B cell (primary cell): ENCODE measurements around the gene ECHDC3. TPM values are rescaled to one million over a fixed set of nuclear protein-coding genes. Genes with fewer than 3 reads are reported as not detected.

Experiments used
- ATAC-seq: fragments of 200-7000 bp; cut with Tn5 transposase; one replicate; pipeline ENCODE4 v1.10.0; 2021; ENCODE audit warnings: low read depth, mild to moderate bottlenecking, moderate number of reproducible peaks, moderate library complexity
- CTCF ChIA-PET: fragments of 350-600 bp; sonication (Branson Sonifier 250); formaldehyde crosslinking; loops from one replicate; lab custom pipeline; 2021; ENCODE audit warnings: antibody characterized with exemption, inconsistent platforms; lab: Charles Lee
- POLR2A ChIA-PET: fragments of 350-600 bp; sonication (Branson Sonifier 250); formaldehyde crosslinking; loops from one replicate; lab custom pipeline; 2021; ENCODE audit warnings: antibody characterized with exemption; lab: Charles Lee
- DNase-seq: peaks from one replicate; pipeline ENCODE4 v3.0.0; 2013
- H2AFZ ChIP-seq: 2 replicates; pipeline ENCODE4 v1.6.1; 2012; ENCODE audit warnings: mild to moderate bottlenecking, low read depth, low read length; ENCODE audit not compliant: insufficient read depth, poor library complexity, severe bottlenecking
- H3K27ac ChIP-seq, 2 donors: 1 replicate in 1 of 2; 2 replicates in 1 of 2; pipeline ENCODE4 v1.5.1; 2012 to 2013; ENCODE audit warnings: low read length in 2 of 2, mild to moderate bottlenecking in 2 of 2, moderate library complexity in 1 of 2
- H3K27me3 ChIP-seq, 4 experiments: fragments of 200-600 bp in 1 of 4; sonication (generic) in 1 of 4; replicated peaks in 1 of 4; 1 replicate in 2 of 4; 2 replicates in 2 of 4; pipeline versions ENCODE4 v1.6.1 to v1.7.0; 2013 to 2016; ENCODE audit warnings: low read length in 3 of 4, mild to moderate bottlenecking in 2 of 4, mixed read lengths in 1 of 4, moderate library complexity in 1 of 4; ENCODE audit not compliant: insufficient read depth in 4 of 4, control insufficient read depth in 3 of 4; ENCODE audit errors: control extremely low read depth in 1 of 4
- H3K36me3 ChIP-seq, 2 experiments: replicated peaks in 1 of 2; 1 replicate in 1 of 2; 2 replicates in 1 of 2; pipeline versions ENCODE4 v1.6.1 to v1.7.1; 2013; ENCODE audit warnings: low read length in 1 of 2; ENCODE audit not compliant: insufficient read depth in 2 of 2, control insufficient read depth in 1 of 2; ENCODE audit errors: control extremely low read depth in 1 of 2, extremely low read depth in 1 of 2
- H3K4me1 ChIP-seq, 2 donors: fragments of 200-600 bp in 1 of 2; sonication (generic) in 1 of 2; 1 replicate in 1 of 2; 2 replicates in 1 of 2; pipeline versions ENCODE4 v1.5.1 to v1.6.1; 2013 to 2017; ENCODE audit warnings: low read length in 2 of 2; ENCODE audit not compliant: control insufficient read depth in 2 of 2, insufficient read depth in 2 of 2
- H3K4me2 ChIP-seq: replicated peaks from 2 replicates; pipeline ENCODE3; 2012; ENCODE audit warnings: mild to moderate bottlenecking, low read depth, low read length; ENCODE audit not compliant: poor library complexity, severe bottlenecking
- H3K4me3 ChIP-seq, 5 experiments: fragments of 200-600 bp in 1 of 5; sonication (generic) in 1 of 5; 1 replicate in 3 of 5; 2 replicates in 2 of 5; pipeline versions ENCODE4 v1.5.1 to v1.7.0; 2011 to 2016; ENCODE audit warnings: low read length in 4 of 5, mild to moderate bottlenecking in 4 of 5, low read depth in 2 of 5, control low read depth in 1 of 5, moderate library complexity in 1 of 5; ENCODE audit not compliant: insufficient read depth in 1 of 5; ENCODE audit errors: control extremely low read depth in 1 of 5, extremely low read depth in 1 of 5
- H3K79me2 ChIP-seq: fragments of 200-600 bp; sonication (generic); one replicate; pipeline ENCODE4 v1.6.0; 2016; ENCODE audit warnings: low read length; ENCODE audit not compliant: control insufficient read depth, insufficient read depth
- H3K9ac ChIP-seq: fragments of 200-600 bp; sonication (generic); 2 replicates; pipeline ENCODE4 v1.6.1; 2017; ENCODE audit warnings: mild to moderate bottlenecking, low read length, moderate library complexity
- H3K9me3 ChIP-seq, 3 donors: one replicate each; pipeline versions ENCODE4 v1.6.1 to v1.7.1; 2013; ENCODE audit warnings: low read length in 2 of 3; ENCODE audit not compliant: control insufficient read depth in 2 of 3, insufficient read depth in 1 of 3; ENCODE audit errors: control extremely low read depth in 1 of 3
- H4K20me1 ChIP-seq: 2 replicates; pipeline ENCODE4 v1.6.0; 2012; ENCODE audit warnings: mild to moderate bottlenecking, low read length; ENCODE audit not compliant: insufficient read depth, control insufficient read depth, poor library complexity, severe bottlenecking
- H3K27ac Mint-ChIP-seq: one replicate; pipeline ENCODE4 v1.8.0; 2021; ENCODE audit warnings: mixed read lengths
- H3K27me3 Mint-ChIP-seq: one replicate; pipeline ENCODE4 v1.8.0; 2021; ENCODE audit warnings: mixed read lengths
- H3K4me1 Mint-ChIP-seq: one replicate; pipeline ENCODE4 v1.8.0; 2021; ENCODE audit warnings: mixed read lengths
- H3K4me3 Mint-ChIP-seq: one replicate; pipeline ENCODE4 v1.8.0; 2021; ENCODE audit warnings: mixed read lengths
- H3K9me3 Mint-ChIP-seq: one replicate; pipeline ENCODE4 v1.8.0; 2022; ENCODE audit warnings: mixed read lengths; ENCODE audit not compliant: insufficient read depth
- CTCF ChIP-seq: fragments of 200-600 bp; IDR thresholded peaks from one replicate; pipeline ENCODE4 v1.8.0; 2022; ENCODE audit warnings: antibody characterized with exemption, mild to moderate bottlenecking
- EZH2 ChIP-seq: IDR thresholded peaks from 2 replicates; pipeline ENCODE4 v1.6.1; 2012; ENCODE audit warnings: borderline replicate concordance, low read depth, mild to moderate bottlenecking, moderate library complexity, low read length; ENCODE audit not compliant: insufficient read depth, poor library complexity, severe bottlenecking
- WGBS: methylation state at CpG from one replicate; pipeline ENCODE4 v1.1.5; 2013; ENCODE audit warnings: missing lambda C conversion rate; ENCODE audit not compliant: insufficient coverage; 5-methylcytosine and 5-hydroxymethylcytosine counted together
- intact Hi-C: fragments of 100-400 bp; cut with micrococcal nuclease; formaldehyde crosslinking; loops from one replicate; pipeline ENCODE4 v1.10.0; 2022
- polyA plus RNA-seq: library from polyadenylated mRNA; depleted of rRNA; stranded (reverse); fragments of >200 nt; gene quantifications from 2 replicates; pipeline ENCODE4 v1.2.3, GENCODE V29; 2012
- total RNA-seq, 2 donors: library from RNA; stranded (reverse); fragments of 120-200 nt in 1 of 2; gene quantifications; 1 replicate in 1 of 2; 2 replicates in 1 of 2; pipeline versions ENCODE4 v1.2.3 to v1.2.4, GENCODE V29; 2013 to 2022

ECHDC3 gene
- total and polyA plus RNA-seq, 2 donors (not counting 1 experiment from before 2014, with no cell fraction given), result 3.9 to 9.6 TPM

GRCh38 chr10:11806706-11807105, 64.5 kb downstream of the ECHDC3 start:
- Mint-ChIP-seq H3K27ac (no peak overlapping the region), H3K4me3 (no peak overlapping the region), H3K9me3 (no peaks in the 10 kb centered on the region), H3K4me1 (no peaks in the 10 kb centered on the region), H3K27me3 (peaks cover 29% of the 10 kb centered on the region)
- Histone ChIP-seq H3K27me3 (no peaks in the 10 kb centered on the region), H3K9ac (no peak overlapping the region), H3K79me2 (no peaks in the 10 kb centered on the region), H4K20me1 (no peaks in the 10 kb centered on the region), H3K27ac (no peak overlapping the region), H3K4me1 (no peaks in the 10 kb centered on the region), H2AFZ (no peak overlapping the region), H3K36me3 (no peaks in the 10 kb centered on the region), H3K4me2 (no peak overlapping the region), H3K9me3 (no peaks in the 10 kb centered on the region), H3K4me3 (no peak overlapping the region)
- ChIA-PET POLR2A (no interaction called here), CTCF (no interaction called here)
- no peak for TF ChIP-seq CTCF
- TF ChIP-seq EZH2, result no peak
- WGBS, result 84% methylated on average over 2 of the region's 6 CpGs
- intact Hi-C loops, result no loop called here
- ATAC-seq (no peak), DNase-seq (no peak)

- POLR2A ChIA-PET, result no interaction called here
- Histone ChIP-seq H3K9ac (no peak overlapping the region), H4K20me1 (no peaks in the 10 kb centered on the region), H3K4me2 (no peak overlapping the region), H3K4me1 (no peaks in the 10 kb centered on the region), H3K27me3 (no peaks in the 10 kb centered on the region), H3K79me2 (no peaks in the 10 kb centered on the region), H3K9me3 (no peaks in the 10 kb centered on the region), H3K36me3 (no peaks in the 10 kb centered on the region), H3K27ac (no peak overlapping the region), H2AFZ (no peak overlapping the region), H3K4me3 (no peak overlapping the region)
- no peak for DNase-seq
- Mint-ChIP-seq H3K27me3 (peaks cover 29% of the 10 kb centered on the region), H3K4me1 (no peaks in the 10 kb centered on the region), H3K4me3 (no peak overlapping the region), H3K9me3 (no peaks in the 10 kb centered on the region), H3K27ac (no peak overlapping the region)
- no peak for ATAC-seq
- intact Hi-C loops, result no loop called here
- TF ChIP-seq CTCF, result no peak
- TF ChIP-seq EZH2, result no peak
- no CpG with 5 or more reads among the region's 5 CpGs for WGBS
- CTCF ChIA-PET, result interaction anchor here (1.2 kb wide), 1 partner anchor 11 kb away, joined by 4 read pairs; no protein-coding TSS in a partner anchor
These were observed 66.6 kb downstream of the ECHDC3 start for GRCh38 chr10:11808808-11809207.
